Spleen (tissue), 7 donors: ENCODE measurements around the gene ACSF3.

Experiments used
- CTCF ChIP-seq, 11 experiments: fragments of 200-600 bp in 7 of 11; fragments of 450-650 bp in 4 of 11; sonication (generic) in 4 of 11; IDR thresholded peaks in 8 of 11; conservative IDR thresholded peaks in 3 of 11; 1 replicate in 7 of 11; 2 replicates in 4 of 11; pipeline versions ENCODE4 v1.4.0 to v1.8.0; 2016 to 2021; ENCODE audit warnings: antibody characterized with exemption in 11 of 11, inconsistent platforms in 4 of 11, mild to moderate bottlenecking in 1 of 11
- POLR2AphosphoS5 ChIP-seq, 3 donors: sonication (generic); formaldehyde crosslinking; IDR thresholded peaks; one replicate each; pipeline ENCODE4 v1.5.1; 2017; ENCODE audit warnings: antibody characterized with exemption in 3 of 3
- donor health status: DM: no; HTN: no; CAD: no; lungs with moderate emphysema.
- donor health status: DM: no; HTN: no; CAD: no.
- donor health status: DM: no; HTN: no; CAD: no.

- no peak for TF ChIP-seq CTCF (IDR thresholded peaks at IDR 0.05 in 8 of 11, conservative IDR thresholded peaks at IDR 0.05 in 3 of 11)
- peak in 1 of 3 donors; percentile 44 for TF ChIP-seq POLR2AphosphoS5 (IDR thresholded peaks at IDR 0.05)
Measured at GRCh38 chr16:89145406-89146161, 51.9 kb downstream of the ACSF3 start.
